OCI-LY1 (cell line): ENCODE measurements around the gene ARFGAP1.

Experiments
- H2AFZ ChIP-seq: fragments of 200-600 bp; sonication (generic), shearing (Covaris generic); 2 replicates; pipeline ENCODE4 v1.6.0; 2014; ENCODE audit warnings: antibody characterized with exemption, mild to moderate bottlenecking, low read length
- H3F3A ChIP-seq: fragments of 200-600 bp; sonication (generic), shearing (Covaris generic); 2 replicates; pipeline ENCODE4 v1.6.0; 2014; ENCODE audit warnings: mild to moderate bottlenecking, antibody characterized with exemption, low read length, moderate library complexity; ENCODE audit not compliant: insufficient read depth
- H3K27ac ChIP-seq: fragments of 200-600 bp; sonication (generic); 2 replicates; pipeline ENCODE4 v1.5.1; 2014; ENCODE audit warnings: low read length, mixed run types, mild to moderate bottlenecking, low read depth; ENCODE audit not compliant: poor library complexity, severe bottlenecking
- H3K27me3 ChIP-seq: fragments of 200-600 bp; sonication (generic); 2 replicates; pipeline ENCODE4 v1.6.0; 2014; ENCODE audit warnings: antibody characterized with exemption, mild to moderate bottlenecking, low read length, moderate library complexity; ENCODE audit not compliant: insufficient read depth
- H3K36me3 ChIP-seq: fragments of 200-600 bp; sonication (generic); 2 replicates; pipeline ENCODE4 v1.6.1; 2014; ENCODE audit warnings: mild to moderate bottlenecking, antibody characterized with exemption, low read length, moderate library complexity, mixed read lengths; ENCODE audit not compliant: insufficient read depth
- H3K4me1 ChIP-seq: fragments of 200-600 bp; sonication (generic); 2 replicates; pipeline ENCODE4 v1.5.1; 2014; ENCODE audit warnings: mild to moderate bottlenecking, low read length, moderate library complexity; ENCODE audit not compliant: insufficient read depth, severe bottlenecking
- H3K4me2 ChIP-seq: fragments of 200-600 bp; sonication (generic), shearing (Covaris generic); 2 replicates; pipeline ENCODE4 v1.6.1; 2014; ENCODE audit warnings: low read length
- H3K4me3 ChIP-seq: fragments of 200-600 bp; sonication (generic); 2 replicates; pipeline ENCODE4 v1.5.1; 2014; ENCODE audit warnings: low read length, low read depth, mild to moderate bottlenecking, mixed read lengths; ENCODE audit not compliant: poor library complexity, severe bottlenecking
- H3K79me2 ChIP-seq: fragments of 200-600 bp; shearing (Covaris generic); 2 replicates; pipeline ENCODE4 v1.6.1; 2016; ENCODE audit warnings: mixed run types, low read length, mixed read lengths; ENCODE audit not compliant: insufficient read depth
- H3K9ac ChIP-seq: fragments of 200-600 bp; sonication (generic), shearing (Covaris generic); 2 replicates; pipeline ENCODE4 v1.6.1; 2014; ENCODE audit warnings: mild to moderate bottlenecking, low read length, mixed read lengths
- H3K9me2 ChIP-seq: fragments of 200-600 bp; sonication (generic), shearing (Covaris generic); 2 replicates; pipeline ENCODE4 v1.6.1; 2014; ENCODE audit warnings: low read depth, mild to moderate bottlenecking, low read length, mixed read lengths
- H3K9me3 ChIP-seq: fragments of 200-600 bp; shearing (Covaris generic); 2 replicates; pipeline ENCODE4 v1.6.1; 2014; ENCODE audit warnings: low read length, mixed read lengths
- H4K20me1 ChIP-seq: fragments of 200-600 bp; sonication (generic), shearing (Covaris generic); 2 replicates; pipeline ENCODE4 v1.6.0; 2016; ENCODE audit warnings: mild to moderate bottlenecking, low read length; ENCODE audit not compliant: insufficient read depth
- CTCF ChIP-seq: fragments of 200-600 bp; sonication (generic), shearing (Covaris generic); IDR thresholded peaks from 2 replicates; pipeline ENCODE4 v1.5.1; 2017; ENCODE audit warnings: mild to moderate bottlenecking, antibody characterized with exemption, low read length, moderate library complexity, mixed read lengths
- EZH2 ChIP-seq: fragments of 200-600 bp; sonication (generic), shearing (Covaris generic); IDR thresholded peaks from 2 replicates; pipeline ENCODE4 v1.8.0; 2017; ENCODE audit warnings: borderline replicate concordance, mixed run types, mild to moderate bottlenecking, antibody characterized with exemption, low read length, moderate library complexity, mixed read lengths

The ARFGAP1 gene

GRCh38 chr20:63330940-63331339, 58.3 kb downstream of the ARFGAP1 start:
- no peak overlapping the region for H3K27ac ChIP-seq
- H4K20me1 ChIP-seq, result no peaks in the 10 kb centered on the region
- H3K4me2 ChIP-seq, result no peak overlapping the region
- no peaks in the 10 kb centered on the region for H3K9me3 ChIP-seq
- H3K9me2 ChIP-seq, result no peaks in the 10 kb centered on the region
- no peak for TF ChIP-seq EZH2
- TF ChIP-seq CTCF, result no peak
- H3K9ac ChIP-seq, result no peak overlapping the region
- H3K27me3 ChIP-seq, result peaks cover 7% of the 10 kb centered on the region; the same call in 1 of the 2 replicates
- no peak overlapping the region for H2AFZ ChIP-seq
- no peaks in the 10 kb centered on the region; the same call in 1 of the 2 replicates for H3K36me3 ChIP-seq
- H3K79me2 ChIP-seq, result no peaks in the 10 kb centered on the region
- H3K4me3 ChIP-seq, result no peak overlapping the region
- H3K4me1 ChIP-seq, result no peaks in the 10 kb centered on the region
- no peaks in the 10 kb centered on the region for H3F3A ChIP-seq

GRCh38 chr20:63331741-63332400, 59.3 kb downstream of the ARFGAP1 start:
- H3K36me3 ChIP-seq, result no peaks in the 10 kb centered on the region; the same call in 1 of the 2 replicates
- no peak overlapping the region for H3K27ac ChIP-seq
- no peaks in the 10 kb centered on the region for H3K79me2 ChIP-seq
- H2AFZ ChIP-seq, result no peak overlapping the region
- peaks cover 7% of the 10 kb centered on the region; the same call in 1 of the 2 replicates for H3K27me3 ChIP-seq
- no peaks in the 10 kb centered on the region for H3K9me3 ChIP-seq
- H3K4me2 ChIP-seq, result no peak overlapping the region
- TF ChIP-seq EZH2 (no peak), CTCF (no peak)
- H3K4me1 ChIP-seq, result no peaks in the 10 kb centered on the region
- H3K9ac ChIP-seq, result no peak overlapping the region
- H3F3A ChIP-seq, result no peaks in the 10 kb centered on the region
- H3K4me3 ChIP-seq, result no peak overlapping the region
- no peaks in the 10 kb centered on the region for H3K9me2 ChIP-seq
- no peaks in the 10 kb centered on the region for H4K20me1 ChIP-seq

DNA sequence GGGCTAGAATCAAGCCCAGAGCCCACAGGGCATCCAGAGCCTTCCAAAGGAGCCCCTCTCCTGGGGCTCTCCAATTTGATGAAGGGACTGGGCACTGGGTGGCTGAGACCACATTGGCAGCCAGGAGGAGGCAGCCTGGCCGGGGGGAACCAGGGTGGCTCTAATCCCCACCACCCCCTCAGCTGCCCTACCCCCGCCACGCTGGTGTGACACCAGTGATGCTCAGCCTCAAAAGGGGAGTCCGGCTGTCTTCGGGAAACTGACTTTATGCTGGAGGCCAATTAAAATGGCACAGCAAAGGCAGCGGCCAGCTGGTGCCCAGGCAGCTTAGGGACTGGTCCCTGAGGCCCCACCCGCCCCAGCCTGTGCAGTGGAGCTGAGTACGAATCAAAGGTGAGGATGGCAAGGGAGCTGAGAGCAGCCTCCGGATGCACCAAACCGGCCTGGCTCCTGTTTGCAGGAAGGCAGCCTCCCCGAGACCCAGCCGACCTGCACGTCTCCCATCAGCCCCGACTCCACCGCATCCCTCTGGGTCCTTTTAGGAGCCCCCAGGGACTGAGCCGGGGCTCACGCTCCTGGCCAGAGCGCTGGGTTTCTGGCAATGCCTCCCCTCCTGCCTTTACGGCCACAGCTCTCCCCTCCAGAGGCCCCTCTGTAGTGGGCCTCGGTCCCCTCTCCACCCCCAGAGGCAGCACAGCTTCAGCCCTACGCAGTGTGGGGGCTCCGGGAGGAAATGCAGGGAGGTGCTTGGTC, 60.1 kb downstream of the ARFGAP1 start:
- H3K36me3 ChIP-seq, result no peaks in the 10 kb centered on the region
- H4K20me1 ChIP-seq, result no peaks in the 10 kb centered on the region
- H3K4me2 ChIP-seq, result no peak overlapping the region
- no peaks in the 10 kb centered on the region for H3K9me2 ChIP-seq
- no peak overlapping the region for H3K27ac ChIP-seq
- H2AFZ ChIP-seq, result no peak overlapping the region
- H3K79me2 ChIP-seq, result no peaks in the 10 kb centered on the region
- H3F3A ChIP-seq, result no peaks in the 10 kb centered on the region
- no peaks in the 10 kb centered on the region for H3K9me3 ChIP-seq
- no peak overlapping the region for H3K9ac ChIP-seq
- TF ChIP-seq EZH2 (no peak), CTCF (no peak)
- H3K4me1 ChIP-seq, result no peaks in the 10 kb centered on the region
- peaks cover 7% of the 10 kb centered on the region; the same call in 1 of the 2 replicates for H3K27me3 ChIP-seq
- H3K4me3 ChIP-seq, result no peak overlapping the region
